GM18861 (cell line): ENCODE results near the gene EGR4.

Source experiments
- ATAC-seq: cut with Tn5 transposase; IDR thresholded peaks from one replicate; pipeline ENCODE4 v1.9.1; 2021; ENCODE audit not compliant: unreplicated experiment

The EGR4 gene

DNA sequence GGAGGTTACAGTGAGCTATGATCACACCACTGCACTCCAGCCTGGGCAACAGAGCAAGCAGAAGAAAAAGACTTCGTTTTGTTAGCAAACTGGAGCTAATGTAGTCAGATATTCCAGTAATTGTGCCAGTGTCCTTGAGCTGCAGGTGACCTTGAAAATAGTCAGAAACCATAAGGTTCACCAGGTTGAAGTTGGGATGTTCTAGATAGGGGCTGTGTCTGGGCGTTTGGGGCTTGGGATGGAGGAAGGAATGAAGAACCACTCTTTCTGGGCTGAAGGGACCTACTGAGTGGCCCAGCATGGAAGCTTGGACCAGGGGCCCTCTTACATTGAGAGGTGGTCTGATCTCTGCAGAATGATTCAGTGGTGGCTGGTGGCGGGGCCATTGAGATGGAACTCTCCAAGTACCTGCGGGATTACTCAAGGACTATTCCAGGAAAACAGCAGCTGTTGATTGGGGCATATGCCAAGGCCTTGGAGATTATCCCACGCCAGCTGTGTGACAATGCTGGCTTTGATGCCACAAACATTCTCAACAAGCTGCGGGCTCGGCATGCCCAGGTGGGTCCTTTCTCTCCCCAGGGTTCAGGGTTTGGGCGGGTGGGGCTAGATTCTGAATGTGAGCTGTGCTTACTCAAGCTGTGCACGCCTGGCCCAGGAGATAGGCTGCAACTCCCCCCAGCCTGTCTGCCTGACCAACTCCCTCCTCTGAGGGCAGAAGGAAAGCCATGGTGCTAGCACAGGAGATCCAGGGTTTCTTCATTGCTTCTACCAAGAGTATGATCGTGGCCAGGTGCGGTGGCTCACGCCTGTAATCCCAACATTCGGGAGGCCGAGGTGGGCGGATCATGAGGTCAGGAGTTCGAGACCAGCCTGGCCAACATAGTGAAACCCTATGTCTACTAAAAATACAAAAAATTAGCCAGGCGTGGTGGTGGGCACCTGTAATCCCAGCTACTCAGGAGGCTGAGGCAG is 42.2 kb downstream of the EGR4 start:
- ATAC-seq: no peak

DNA sequence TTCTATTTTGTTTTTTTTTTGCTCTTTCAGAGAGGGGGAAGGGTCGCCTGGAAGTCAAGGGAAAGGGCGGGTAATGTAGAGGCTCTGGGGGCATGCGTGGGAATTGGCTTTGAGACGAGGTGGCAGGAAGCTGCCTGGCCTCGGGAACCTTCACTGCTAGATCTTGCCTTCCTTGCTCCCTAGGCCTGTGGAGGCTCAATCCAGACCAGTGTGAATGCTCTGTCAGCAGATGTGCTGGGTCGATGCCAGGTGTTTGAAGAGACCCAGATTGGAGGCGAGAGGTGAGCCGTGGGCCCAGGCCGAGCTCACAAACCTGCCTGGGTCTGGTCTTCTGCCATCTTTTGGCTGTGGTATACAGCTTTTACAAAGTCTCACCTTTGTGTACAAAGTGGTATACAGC is 43.7 kb downstream of the EGR4 start:
- no peak for ATAC-seq

DNA sequence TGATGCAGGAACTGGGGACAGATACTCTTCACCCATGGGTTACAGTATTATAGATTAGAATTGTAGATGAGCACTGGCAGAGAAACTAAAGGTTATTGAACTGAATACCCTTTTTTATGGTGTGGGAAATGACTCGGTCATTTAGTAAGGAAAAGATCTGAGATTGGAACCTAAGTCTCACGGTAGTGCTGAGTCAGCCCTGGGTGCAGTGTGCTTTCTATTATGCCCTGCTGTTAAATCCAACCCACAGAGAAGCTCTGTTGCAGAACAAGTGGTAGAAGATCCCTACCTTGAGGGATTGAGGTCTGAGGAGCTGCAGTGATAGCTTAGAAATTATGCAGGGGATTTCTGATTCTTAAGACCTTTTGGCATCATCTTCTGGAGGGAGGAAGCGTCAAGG is 46.5 kb downstream of the EGR4 start:
- no peak for ATAC-seq

DNA sequence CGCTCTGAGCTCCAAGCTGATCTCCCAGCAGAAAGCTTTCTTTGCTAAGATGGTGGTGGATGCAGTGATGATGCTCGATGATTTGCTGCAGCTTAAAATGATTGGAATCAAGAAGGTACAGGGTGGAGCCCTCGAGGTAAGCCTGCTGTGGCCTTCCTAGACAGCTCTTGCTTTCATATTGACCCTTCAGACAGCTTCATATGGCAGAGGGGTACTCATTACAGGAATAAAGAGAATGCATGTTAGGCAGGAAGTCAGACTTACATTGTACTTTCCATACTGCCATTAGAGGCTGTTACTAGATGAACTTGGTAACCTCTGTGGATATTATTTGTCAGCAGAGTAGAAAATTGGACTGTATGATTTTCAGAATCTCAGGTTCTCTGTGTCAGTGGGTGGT is 48.8 kb downstream of the EGR4 start:
- no peak for ATAC-seq

DNA sequence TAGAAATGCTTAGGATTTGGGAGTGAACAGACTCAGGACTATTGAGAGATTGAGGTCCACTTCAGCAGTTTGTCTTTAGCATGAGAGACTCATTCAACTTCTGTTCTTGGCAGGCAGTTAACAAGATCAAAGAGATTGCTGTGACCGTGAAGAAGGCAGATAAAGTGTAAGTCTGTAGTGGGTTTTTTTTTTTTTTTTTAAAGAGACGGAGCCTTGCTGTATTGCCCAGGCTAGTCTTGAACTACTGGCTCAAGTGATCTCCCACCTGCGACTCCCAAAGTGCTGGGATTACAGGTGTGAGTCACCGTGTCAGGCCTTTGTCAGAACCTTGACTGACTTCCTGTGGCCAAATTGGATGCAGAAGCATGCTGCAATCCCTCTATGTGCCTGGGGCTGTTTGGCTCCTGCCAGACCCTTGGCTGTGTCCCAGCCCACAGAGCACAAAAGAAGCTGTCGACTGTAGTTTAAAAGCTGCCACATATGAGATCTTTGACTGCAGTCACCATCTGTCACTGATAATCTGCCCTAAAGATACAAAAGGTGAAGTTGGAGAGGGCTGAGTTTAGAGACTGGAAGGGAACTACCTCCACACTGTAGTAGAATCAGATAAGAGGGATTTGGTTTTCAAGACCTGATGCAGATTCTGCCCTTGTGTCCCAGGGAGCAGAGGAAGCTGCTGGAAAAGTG is 49.3 kb downstream of the EGR4 start:
- no peak for ATAC-seq
